IPS DF 6.9 (cell line): ENCODE measurements around the gene SLC22A12.

ENCODE experiments used
- DNase-seq: peaks from one replicate; pipeline ENCODE4 v3.0.0-alpha.2; 2013; ENCODE audit warnings: low read depth, low spot score
- H3K27ac ChIP-seq: one replicate; pipeline ENCODE4 v1.5.1; 2013; ENCODE audit warnings: low read length, control low read depth
- H3K27me3 ChIP-seq: 2 replicates; pipeline ENCODE4 v1.6.1; 2013; ENCODE audit warnings: mild to moderate bottlenecking, low read length; ENCODE audit not compliant: control insufficient read depth, insufficient read depth
- H3K36me3 ChIP-seq: 2 replicates; pipeline ENCODE4 v1.6.1; 2013; ENCODE audit warnings: low read length; ENCODE audit not compliant: control insufficient read depth, insufficient read depth
- H3K4me1 ChIP-seq: 2 replicates; pipeline ENCODE4 v1.6.1; 2013; ENCODE audit warnings: low read length; ENCODE audit not compliant: control insufficient read depth, insufficient read depth
- H3K4me3 ChIP-seq: 2 replicates; pipeline ENCODE4 v1.5.1; 2013; ENCODE audit warnings: mild to moderate bottlenecking, low read length
- H3K9me3 ChIP-seq: 2 replicates; pipeline ENCODE4 v1.6.1; 2013; ENCODE audit warnings: low read length, inconsistent platforms; ENCODE audit not compliant: control insufficient read depth, insufficient read depth
- WGBS: extraction: QIAGEN DNeasy Blood & Tissue Kit; methylation state at CpG from one replicate; pipeline ENCODE4 v1.1.7; 2013; ENCODE audit warnings: mixed read lengths, missing lambda C conversion rate; ENCODE audit not compliant: insufficient read length, insufficient coverage; 5-methylcytosine and 5-hydroxymethylcytosine counted together

SLC22A12 gene

GRCh38 chr11:64648551-64648950, 57.5 kb downstream of the SLC22A12 start:
- WGBS, result no CpG with 5 or more reads among the region's 9 CpGs
- Histone ChIP-seq H3K4me1 (peaks cover 4% of the 10 kb centered on the region; the same call in 1 of the 2 replicates), H3K4me3 (no peak overlapping the region), H3K27ac (no peak overlapping the region), H3K9me3 (no peaks in the 10 kb centered on the region), H3K36me3 (no peaks in the 10 kb centered on the region), H3K27me3 (peaks cover 3% of the 10 kb centered on the region; the same call in 1 of the 2 replicates)
- DNase-seq, result no peak

GRCh38 chr11:64649291-64649697, 58.3 kb downstream of the SLC22A12 start:
- no peak for DNase-seq
- no CpG with 5 or more reads among the region's 6 CpGs for WGBS
- Histone ChIP-seq H3K9me3 (no peaks in the 10 kb centered on the region), H3K36me3 (no peaks in the 10 kb centered on the region), H3K27me3 (no peaks in the 10 kb centered on the region; the same call in 1 of the 2 replicates), H3K27ac (no peak overlapping the region), H3K4me3 (no peak overlapping the region), H3K4me1 (peaks cover 2% of the 10 kb centered on the region; the same call in 1 of the 2 replicates)

- Histone ChIP-seq H3K27ac (no peak overlapping the region), H3K4me1 (peaks cover 2% of the 10 kb centered on the region; the same call in 1 of the 2 replicates), H3K9me3 (no peaks in the 10 kb centered on the region), H3K27me3 (no peaks in the 10 kb centered on the region), H3K4me3 (no peak overlapping the region), H3K36me3 (no peaks in the 10 kb centered on the region)
- DNase-seq, result no peak
- WGBS, result no CpG with 5 or more reads among the region's 18 CpGs
Observed at GRCh38 chr11:64650923-64651523, 60.0 kb downstream of the SLC22A12 start.
